Activated gamma-delta T cell treated with Interleukin-2 at 50 U/mL for 16 hours (primary cell): Measurements from ENCODE around the gene ADGRE3.
"Not testable (repeated sequence)": the region's sequence is repeated elsewhere in the genome, so short reads cannot be mapped to it uniquely, and the experiment has no call there.

Source experiments
- DNase-seq: peaks from one replicate; pipeline ENCODE4 v3.0.0-alpha.2; 2020

Gene ADGRE3

GRCh38 chr19:14669940-14670339 lies 4.7 kb downstream of the ADGRE3 start:
- no peak for DNase-seq

DNA sequence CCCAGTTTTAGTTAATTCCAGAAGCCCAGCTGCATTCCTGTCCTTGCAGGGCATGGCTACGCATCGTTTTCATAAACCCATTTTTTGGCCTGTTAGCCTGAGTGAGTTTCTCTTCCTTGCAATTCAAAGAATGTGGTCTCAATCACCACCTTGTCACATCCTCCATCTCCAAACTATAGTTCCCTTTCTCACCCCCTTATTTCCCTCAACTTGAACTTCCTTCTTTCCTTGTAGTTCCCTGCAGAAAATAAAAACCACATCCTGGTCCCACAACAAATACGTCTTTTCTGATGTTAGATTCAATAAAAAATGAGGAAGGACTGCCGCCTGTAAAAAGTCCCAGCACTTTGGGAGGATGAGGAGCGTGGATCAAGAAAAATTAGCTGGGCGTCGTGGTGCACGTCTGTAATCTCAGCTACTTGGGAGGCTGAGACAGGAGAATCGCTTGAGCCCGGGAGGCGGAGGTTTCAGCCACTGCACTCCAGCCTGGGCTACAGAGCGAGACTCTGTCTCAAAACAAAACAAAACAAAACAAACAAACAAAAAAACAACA lies 13.2 kb downstream of the ADGRE3 start:
- DNase-seq: no peak

DNA sequence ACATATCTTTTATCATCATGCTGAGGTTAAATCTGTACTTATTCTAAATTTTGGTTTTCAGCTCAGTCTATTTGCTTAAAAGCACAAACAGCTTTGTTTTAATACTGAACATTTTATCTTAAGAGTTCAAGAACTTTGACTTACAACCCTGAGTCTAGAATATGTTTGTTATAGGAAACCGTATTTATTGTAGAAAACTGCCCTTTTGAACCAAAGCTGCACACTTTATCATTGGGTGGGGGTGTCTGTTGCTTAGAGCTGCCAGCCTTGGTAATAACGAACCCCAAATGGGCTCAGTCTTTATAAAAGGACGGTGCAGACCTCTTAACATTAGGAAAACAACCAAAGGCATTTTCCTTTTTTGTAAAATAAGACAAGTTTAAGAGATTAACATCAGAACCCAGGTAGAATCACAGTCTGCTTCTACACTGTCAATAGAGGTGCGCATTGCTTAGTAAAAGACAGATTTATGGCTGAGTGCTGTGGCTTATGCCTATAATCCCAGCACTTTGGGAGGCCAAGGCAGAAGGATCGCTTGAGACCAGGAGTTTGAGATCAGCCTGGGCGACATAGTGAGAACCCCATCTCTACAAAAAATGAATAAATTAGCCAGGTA lies 14.7 kb downstream of the ADGRE3 start:
- DNase-seq: no peak

- no peak for DNase-seq
These were observed 18.9 kb downstream of the ADGRE3 start for GRCh38 chr19:14655726-14656125.

DNA sequence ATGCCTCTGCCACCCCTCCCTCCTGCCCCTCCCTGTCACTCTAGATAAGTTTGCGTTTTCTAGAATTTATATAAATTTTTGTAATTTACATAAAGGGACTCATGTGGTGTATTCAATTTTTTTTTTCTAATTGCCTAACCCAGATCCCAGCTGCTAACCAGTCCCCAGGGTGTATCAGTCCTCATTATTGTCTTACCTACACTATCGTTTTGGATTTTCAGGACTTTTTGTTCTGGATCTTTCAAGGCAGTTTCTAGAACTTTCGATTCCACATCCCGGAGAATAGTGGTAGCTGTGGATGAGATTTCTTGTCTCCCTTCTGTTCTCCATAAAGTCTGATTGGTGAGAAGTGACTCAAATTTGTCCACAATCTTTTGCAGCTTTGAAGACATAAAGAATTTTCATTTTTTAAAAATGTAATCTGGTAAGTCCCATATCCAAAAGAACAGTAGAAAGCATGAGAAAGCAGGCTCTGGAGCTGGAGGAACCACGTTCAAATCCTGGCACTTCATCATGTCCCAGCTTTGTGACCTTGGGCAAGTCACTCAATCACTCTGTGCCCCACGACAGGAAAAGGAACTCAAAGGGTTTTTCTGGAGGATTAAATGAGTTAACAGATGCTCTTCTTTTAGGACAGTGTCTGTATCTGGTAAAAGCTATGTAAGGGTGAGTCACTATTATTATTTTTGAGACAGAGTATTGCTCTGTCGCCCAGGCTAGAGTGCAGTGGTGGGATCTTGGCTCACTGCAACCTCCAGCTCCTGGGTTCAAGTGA lies 19.7 kb downstream of the ADGRE3 start:
- DNase-seq: no peak

DNA sequence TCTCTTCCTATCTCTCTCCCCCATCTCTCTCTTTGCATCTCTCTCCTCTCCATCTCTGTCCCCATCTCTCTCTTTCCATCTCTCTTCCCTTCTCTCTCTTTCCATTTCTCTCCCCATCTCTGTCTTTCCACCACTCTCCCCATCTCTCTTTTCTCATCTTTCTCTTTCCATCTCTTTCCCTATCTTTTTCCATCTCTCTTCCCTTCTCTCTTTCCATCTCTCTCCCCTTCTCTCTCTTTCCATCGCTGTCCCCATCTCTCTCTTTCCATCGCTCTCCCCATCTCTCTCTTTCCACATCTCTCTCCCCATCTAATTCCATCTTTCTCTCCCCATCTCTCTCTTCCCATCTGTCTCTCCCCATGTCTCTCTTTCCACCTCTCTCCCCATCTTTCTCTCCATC lies 24.5 kb downstream of the ADGRE3 start:
- no peak for DNase-seq

- no peak for DNase-seq
These were observed 25.6 kb downstream of the ADGRE3 start for GRCh38 chr19:14649020-14649419.

- DNase-seq: no peak
These were observed 26.1 kb downstream of the ADGRE3 start for GRCh38 chr19:14648506-14648905.

- no peak for DNase-seq
These were observed 34.9 kb downstream of the ADGRE3 start for GRCh38 chr19:14639536-14640277.

DNA sequence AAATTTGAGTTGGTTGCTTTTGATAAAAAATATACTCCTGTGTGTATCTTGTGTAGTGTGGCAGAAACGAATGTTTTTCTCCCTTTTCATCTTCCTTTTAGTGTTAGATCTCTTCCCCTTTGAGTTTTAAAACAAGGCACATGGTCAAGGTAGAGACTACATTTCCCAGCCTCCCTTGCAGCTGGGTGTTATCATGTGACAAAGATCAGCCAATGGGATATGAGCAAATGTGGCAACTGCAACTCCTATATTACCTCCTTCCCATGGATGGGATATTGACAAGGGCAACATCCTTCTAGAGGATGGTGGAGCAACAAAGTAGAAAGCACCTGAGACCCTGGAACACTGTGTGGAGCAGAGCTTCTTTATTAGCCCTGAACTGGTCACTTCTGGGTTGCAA lies 42.4 kb downstream of the ADGRE3 start:
- DNase-seq: no peak

DNA sequence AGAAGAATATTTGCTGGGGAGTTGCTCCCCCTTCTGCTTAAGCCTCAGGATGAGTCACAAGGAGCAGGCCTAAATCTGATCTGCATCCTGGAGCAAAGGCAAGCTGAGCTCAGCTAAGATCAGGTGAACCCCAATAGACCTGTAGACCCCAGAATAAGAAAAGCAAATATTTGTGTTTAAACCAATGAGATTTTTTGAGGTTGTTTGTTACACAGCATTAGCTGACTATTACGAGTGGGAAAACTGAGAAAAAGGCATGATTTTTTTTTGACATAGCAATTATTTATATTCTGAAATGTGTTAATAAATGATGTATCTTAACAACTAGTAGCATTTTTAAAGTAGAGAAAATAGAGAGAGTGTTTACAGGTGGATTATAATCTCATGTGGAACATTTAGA lies 45.1 kb downstream of the ADGRE3 start:
- no peak for DNase-seq

- DNase-seq: not testable (repeated sequence)
These were observed 50.2 kb downstream of the ADGRE3 start for GRCh38 chr19:14624491-14624890.

GRCh38 chr19:14619404-14619803 lies 55.2 kb downstream of the ADGRE3 start:
- DNase-seq: no peak

DNA sequence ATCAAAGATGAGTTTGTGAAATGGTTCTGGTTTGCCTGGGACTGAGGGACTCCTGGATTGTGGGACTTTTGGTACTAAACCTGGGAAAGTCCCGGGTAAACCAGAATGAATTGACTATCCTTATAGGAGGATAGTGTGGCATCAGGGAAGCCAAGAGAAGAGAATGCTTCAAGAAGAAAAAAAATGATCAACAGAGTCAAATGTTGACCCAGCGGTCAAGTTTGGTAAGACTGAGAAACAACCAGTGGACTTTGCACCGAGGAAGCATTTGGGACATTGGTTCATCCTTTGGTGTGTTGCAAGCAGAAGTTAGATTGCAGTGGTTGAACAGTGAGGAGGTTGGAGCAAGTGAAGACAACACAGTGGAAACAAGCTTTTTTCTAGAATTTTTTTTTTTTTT lies 58.2 kb downstream of the ADGRE3 start:
- DNase-seq: no peak

- DNase-seq: no peak
These were observed 59.0 kb downstream of the ADGRE3 start for GRCh38 chr19:14615623-14616022.

DNA sequence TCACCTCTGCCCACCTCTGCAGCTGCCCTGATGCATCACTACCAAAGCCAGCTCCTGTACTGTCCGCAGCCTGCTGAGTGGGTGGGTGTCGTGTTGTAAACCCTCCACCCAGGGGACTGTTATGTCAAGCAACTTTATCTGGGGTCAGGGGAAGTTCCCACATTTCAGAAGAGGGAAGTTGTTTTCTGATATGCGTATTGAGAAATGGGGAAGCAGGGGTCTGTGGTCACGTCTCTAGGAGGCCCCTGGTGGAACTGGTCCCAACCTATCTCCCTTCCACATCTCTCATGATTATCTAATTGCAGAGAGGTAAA lies 60.6 kb downstream of the ADGRE3 start:
- DNase-seq: no peak

- not testable (repeated sequence) for DNase-seq
These were observed 61.1 kb downstream of the ADGRE3 start for GRCh38 chr19:14613399-14614098.

DNA sequence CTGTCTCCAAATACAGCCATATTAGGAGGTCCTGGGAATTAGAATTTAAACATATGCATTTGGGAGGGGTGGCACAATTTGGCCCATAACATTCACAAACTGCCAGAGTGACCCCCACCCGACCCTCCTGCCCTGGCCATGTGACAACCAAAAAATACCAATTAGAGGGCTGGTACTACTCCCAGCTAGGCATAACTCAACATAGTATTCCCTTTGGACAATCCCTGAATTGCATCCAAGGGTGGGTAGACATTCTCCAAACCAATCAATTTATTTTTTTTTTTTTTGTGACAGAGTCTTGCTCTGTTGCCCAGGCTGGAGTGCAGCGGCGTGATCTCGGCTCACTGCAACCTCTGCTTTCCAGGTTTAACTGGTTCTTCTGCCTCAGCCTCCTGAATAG lies 62.0 kb downstream of the ADGRE3 start:
- DNase-seq: no peak

DNA sequence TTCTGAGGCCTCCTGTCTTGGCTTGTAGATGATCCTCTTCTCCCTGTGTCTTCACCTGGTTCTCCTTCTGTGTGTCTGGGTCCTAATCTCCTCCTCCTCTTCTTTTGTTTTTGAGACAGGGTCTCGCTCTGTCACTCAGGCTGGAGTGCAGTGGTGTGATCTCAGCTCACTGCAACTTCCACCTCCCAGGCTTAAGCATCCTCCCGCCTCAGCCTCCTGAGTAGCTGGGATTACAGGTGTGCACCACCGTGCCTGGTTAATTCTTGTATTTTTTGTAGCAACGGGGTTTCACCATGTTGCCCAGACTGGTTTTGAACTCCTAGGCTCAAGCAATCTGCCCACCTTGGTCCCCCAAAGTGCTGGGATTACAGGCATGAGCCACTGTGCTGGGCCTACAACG lies 62.4 kb downstream of the ADGRE3 start:
- not testable (repeated sequence) for DNase-seq

DNA sequence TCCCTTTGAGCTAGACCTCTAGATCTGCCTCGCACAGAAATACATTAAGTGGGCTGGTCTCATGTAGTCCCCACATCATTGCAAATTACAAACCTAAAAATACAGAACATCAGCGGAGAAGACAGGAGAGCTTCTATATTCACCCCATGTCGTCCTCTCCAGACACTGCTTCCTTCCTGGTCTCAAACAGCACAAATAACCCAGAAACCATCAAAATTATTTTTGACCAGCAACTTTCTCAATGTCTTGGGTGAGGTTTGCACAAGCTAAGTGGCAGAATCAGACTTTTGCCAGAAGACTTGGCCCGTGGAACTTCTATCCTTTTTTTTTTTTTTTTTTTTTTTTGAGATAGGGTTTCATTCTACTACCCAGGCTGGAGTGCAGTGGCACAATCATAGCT lies 63.6 kb downstream of the ADGRE3 start:
- DNase-seq: no peak

GRCh38 chr19:14606627-14607026 lies 68.0 kb downstream of the ADGRE3 start:
- no peak for DNase-seq

- no peak for DNase-seq
These were observed 70.7 kb downstream of the ADGRE3 start for GRCh38 chr19:14603990-14604387.

- DNase-seq: no peak
These were observed 75.0 kb downstream of the ADGRE3 start for GRCh38 chr19:14599548-14600147.
